Osteocyte (in vitro differentiated cells): Measurements from ENCODE around the gene ARID2. TPM values are rescaled to one million over a fixed set of nuclear protein-coding genes. Genes with fewer than 3 reads are reported as not detected.

ENCODE experiments used
- DNase-seq: peaks from one replicate; pipeline ENCODE4 v3.0.0; 2021; ENCODE audit warnings: mixed read lengths; ENCODE audit not compliant: unreplicated experiment; ENCODE audit errors: extremely low spot score
- H3K27ac Mint-ChIP-seq: one replicate; pipeline ENCODE4 v1.8.0; 2021; ENCODE audit warnings: mild to moderate bottlenecking, mixed read lengths; ENCODE audit not compliant: unreplicated experiment
- H3K27me3 Mint-ChIP-seq: one replicate; pipeline ENCODE4 v1.8.0; 2021; ENCODE audit warnings: mixed read lengths; ENCODE audit not compliant: unreplicated experiment
- H3K36me3 Mint-ChIP-seq: one replicate; pipeline ENCODE4 v1.8.0; 2021; ENCODE audit warnings: mixed read lengths; ENCODE audit not compliant: unreplicated experiment
- H3K4me1 Mint-ChIP-seq: one replicate; pipeline ENCODE4 v1.8.0; 2021; ENCODE audit warnings: mixed read lengths; ENCODE audit not compliant: unreplicated experiment
- H3K4me3 Mint-ChIP-seq: one replicate; pipeline ENCODE4 v1.8.0; 2021; ENCODE audit warnings: mild to moderate bottlenecking, moderate library complexity, mixed read lengths; ENCODE audit not compliant: unreplicated experiment
- H3K9me3 Mint-ChIP-seq: one replicate; pipeline ENCODE4 v1.8.0; 2021; ENCODE audit warnings: mixed read lengths; ENCODE audit not compliant: unreplicated experiment
- total RNA-seq: library from RNA; stranded (reverse); gene quantifications from 2 replicates; pipeline ENCODE4 v1.2.1, GENCODE V29; 2021
- TF ChIP-seq, protein P1 (sequence below): fragments of 200-600 bp; sonication (generic); IDR thresholded peaks from 2 replicates; pipeline ENCODE4 v1.5.0; 2021; ENCODE audit warnings: antibody characterized with exemption, mild to moderate bottlenecking, moderate library complexity

The ARID2 gene
- total RNA-seq, 1 donor from 2014 or later, result 38.1 TPM

DNA sequence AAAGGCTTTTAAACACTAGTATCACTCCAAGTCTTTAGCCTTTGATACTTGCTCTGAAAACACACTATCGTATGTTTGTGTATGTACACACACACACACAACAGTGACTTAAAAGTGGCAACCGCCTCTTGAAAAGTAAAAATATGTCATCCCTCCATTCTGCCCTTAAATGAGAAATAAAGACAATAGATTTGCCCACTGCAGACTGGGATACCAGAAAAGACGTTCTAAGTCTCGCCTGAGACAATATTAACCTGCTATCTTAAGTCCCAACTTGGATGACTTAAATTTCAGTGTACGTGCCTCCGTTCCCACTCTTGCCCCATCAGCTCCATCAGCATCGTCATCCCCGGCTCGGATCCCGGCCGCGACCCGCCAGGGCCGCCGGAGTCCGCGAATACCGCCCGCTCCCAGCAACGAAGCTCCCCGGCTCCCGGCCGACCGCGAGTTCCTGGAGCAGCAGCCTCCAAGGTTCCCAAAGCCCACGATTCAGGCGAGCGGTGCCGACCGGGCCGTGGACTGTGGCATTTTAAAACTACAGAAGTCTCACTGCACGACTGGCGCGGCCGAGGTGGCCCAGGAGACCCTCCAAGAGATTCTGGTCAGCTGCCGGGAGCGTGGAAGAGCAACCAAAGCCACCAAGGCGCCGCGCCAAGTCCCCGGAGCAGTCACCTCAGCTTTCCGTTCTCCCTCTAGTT lies 2.8 kb upstream of the ARID2 start:
- peaks cover 2% of the 10 kb centered on the region for H3K36me3 Mint-ChIP-seq
- H3K27ac Mint-ChIP-seq, result peak overlapping the region; percentile 99
- peaks cover 23% of the 10 kb centered on the region for H3K4me1 Mint-ChIP-seq
- TF ChIP-seq, protein P1, sequence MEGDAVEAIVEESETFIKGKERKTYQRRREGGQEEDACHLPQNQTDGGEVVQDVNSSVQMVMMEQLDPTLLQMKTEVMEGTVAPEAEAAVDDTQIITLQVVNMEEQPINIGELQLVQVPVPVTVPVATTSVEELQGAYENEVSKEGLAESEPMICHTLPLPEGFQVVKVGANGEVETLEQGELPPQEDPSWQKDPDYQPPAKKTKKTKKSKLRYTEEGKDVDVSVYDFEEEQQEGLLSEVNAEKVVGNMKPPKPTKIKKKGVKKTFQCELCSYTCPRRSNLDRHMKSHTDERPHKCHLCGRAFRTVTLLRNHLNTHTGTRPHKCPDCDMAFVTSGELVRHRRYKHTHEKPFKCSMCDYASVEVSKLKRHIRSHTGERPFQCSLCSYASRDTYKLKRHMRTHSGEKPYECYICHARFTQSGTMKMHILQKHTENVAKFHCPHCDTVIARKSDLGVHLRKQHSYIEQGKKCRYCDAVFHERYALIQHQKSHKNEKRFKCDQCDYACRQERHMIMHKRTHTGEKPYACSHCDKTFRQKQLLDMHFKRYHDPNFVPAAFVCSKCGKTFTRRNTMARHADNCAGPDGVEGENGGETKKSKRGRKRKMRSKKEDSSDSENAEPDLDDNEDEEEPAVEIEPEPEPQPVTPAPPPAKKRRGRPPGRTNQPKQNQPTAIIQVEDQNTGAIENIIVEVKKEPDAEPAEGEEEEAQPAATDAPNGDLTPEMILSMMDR, result no peak
- no peaks in the 10 kb centered on the region for H3K27me3 Mint-ChIP-seq
- H3K4me3 Mint-ChIP-seq, result peak overlapping the region; percentile 87
- DNase-seq, result peak; percentile 86
- no peaks in the 10 kb centered on the region for H3K9me3 Mint-ChIP-seq

DNA sequence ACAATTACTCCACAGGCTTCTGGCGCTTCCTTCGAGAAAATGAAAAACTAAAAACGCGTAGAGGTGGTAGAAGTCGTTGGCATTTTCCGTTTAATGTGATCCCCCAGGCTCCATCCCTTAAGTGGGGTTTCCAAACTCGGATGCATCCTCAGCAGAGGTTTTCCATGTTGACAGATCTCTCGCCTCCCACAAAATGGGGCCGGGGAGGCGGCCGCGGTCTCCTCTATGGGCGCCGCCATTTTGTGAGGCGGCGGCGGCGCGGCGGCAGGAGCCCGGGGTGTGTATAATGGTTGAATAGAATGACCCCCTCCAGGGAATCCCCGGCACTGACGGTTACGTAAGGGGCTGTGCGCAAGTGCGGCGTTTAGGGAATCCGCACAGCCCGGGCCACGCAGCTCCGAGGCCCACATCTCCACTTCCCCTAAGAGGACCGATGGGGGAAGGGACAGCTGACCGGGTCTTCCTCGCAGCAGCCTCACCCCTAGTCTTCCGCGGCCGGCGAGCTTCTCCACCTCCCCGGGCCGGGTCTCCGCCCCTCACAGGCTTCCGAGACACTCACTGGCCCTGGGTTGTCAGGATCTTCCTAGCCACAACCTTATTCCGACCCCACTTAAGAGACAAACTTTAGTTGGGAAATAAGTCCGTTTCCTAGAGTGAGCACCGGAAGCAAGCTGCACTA lies 2.1 kb upstream of the ARID2 start:
- Mint-ChIP-seq H3K27ac (peak overlapping the region; percentile 99), H3K4me3 (peak overlapping the region; percentile 87), H3K4me1 (peaks cover 30% of the 10 kb centered on the region), H3K27me3 (no peaks in the 10 kb centered on the region), H3K9me3 (no peaks in the 10 kb centered on the region), H3K36me3 (no peaks in the 10 kb centered on the region)
- peak; percentile 96 for DNase-seq
- TF ChIP-seq, protein P1, result no peak

DNA sequence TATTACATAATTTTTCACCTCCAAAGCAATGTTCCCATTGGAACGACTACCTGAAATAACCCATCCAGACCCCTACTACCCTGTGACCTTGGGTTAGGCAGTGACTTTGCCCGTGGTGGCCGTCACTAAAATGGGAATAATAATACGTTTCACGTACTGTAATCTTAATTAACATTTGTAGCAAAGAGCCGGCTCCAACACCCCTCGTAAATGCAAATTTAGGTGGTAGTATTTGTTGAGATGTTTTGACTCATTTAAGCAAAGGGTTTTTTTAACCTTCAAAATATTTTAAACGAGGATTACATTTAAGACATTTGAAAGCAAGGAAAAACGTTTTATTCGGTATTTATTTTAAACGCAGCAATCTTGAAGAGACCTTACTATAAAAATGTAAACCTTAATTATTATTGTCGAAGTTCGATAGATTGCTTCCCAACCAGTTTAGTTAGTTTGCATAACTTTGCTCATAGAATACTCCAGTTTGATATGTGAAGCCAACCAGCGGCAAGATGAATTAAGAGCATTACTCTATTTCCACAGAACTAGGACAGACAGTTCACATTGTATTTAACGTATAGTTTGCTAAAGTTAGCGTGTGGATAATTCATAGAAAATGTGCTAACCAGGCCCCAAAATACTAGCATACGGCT lies 1.4 kb upstream of the ARID2 start:
- peak overlapping the region; percentile 99 for H3K27ac Mint-ChIP-seq
- no peaks in the 10 kb centered on the region for H3K27me3 Mint-ChIP-seq
- TF ChIP-seq, protein P1, result no peak
- H3K4me1 Mint-ChIP-seq, result peaks cover 31% of the 10 kb centered on the region
- no peaks in the 10 kb centered on the region for H3K36me3 Mint-ChIP-seq
- peak overlapping the region; percentile 87 for H3K4me3 Mint-ChIP-seq
- no peaks in the 10 kb centered on the region for H3K9me3 Mint-ChIP-seq
- no peak for DNase-seq

DNA sequence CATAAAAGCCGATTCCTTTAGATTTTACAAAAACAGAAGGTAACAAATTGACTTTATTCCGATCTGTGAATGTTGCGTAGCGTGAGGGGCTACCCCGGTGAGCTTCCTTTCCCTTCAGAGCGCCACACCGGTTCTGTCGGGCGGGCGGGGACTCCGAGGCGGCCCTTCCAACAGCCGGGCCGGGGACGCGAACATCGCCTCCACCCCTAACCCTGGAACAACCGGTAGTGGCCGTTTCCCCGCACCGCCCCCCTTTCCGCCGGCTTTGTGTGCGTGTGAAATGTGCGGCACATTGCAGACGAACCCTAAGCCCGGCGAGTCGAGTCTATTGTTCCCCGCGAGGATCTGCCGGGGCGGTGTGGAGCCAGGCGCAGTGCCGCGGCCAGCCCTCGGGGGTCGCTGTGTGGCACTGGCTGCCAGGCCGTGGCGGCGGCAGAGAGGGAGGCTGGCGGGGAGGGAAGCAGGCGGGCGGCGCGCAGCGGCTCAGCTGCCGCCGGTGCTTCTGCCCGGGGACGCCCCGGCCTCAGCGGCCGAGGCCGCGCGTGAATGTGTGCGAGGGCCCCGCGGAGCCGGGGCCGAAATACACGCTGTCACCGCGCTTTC lies 775 bp upstream of the ARID2 start:
- Mint-ChIP-seq H3K27me3 (no peaks in the 10 kb centered on the region), H3K4me3 (peak overlapping the region; percentile 87), H3K9me3 (no peaks in the 10 kb centered on the region), H3K36me3 (no peaks in the 10 kb centered on the region), H3K4me1 (peaks cover 35% of the 10 kb centered on the region), H3K27ac (peak overlapping the region; percentile 99)
- peak; percentile 99 for DNase-seq
- TF ChIP-seq, protein P1, result peak; percentile 97

DNA sequence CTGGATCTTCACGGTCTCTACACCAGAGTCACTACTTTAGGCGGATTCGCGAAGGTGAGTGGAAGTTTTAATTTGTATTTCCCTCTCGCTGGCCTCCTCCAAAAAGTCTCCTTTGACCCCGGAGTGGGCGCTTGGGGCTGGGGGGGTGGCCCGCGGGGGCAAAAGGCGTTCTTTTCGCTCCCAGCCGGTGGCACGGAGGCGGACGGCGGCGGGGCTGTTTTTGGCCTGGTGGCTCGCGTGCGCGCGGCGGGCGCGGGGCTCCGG lies 510 bp downstream of the ARID2 start:
- Mint-ChIP-seq H3K4me1 (peaks cover 40% of the 10 kb centered on the region), H3K4me3 (peak overlapping the region; percentile 87), H3K27me3 (no peaks in the 10 kb centered on the region), H3K36me3 (peaks cover 6% of the 10 kb centered on the region), H3K27ac (peak overlapping the region; percentile 99), H3K9me3 (no peaks in the 10 kb centered on the region)
- TF ChIP-seq, protein P1, result no peak
- DNase-seq, result no peak
